Measurements from ENCODE around the gene CDYL2.

DNA sequence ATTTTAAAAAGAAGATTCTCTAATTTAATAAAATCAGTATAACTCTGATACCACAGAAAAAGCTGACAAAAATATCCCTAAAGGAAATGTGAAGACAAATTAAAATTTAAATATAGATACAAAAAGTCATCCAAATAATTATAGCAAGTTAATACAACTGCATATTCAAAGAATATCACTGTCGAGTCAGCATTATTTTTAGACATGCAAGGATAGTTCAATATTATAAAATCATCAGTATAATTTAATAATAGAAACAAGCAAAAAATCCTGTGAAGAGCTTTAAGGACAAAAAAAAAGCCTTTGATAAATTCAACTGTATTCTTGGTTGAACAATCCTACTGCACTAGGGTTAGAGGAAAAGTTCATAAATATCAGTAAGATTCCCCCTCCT lies 21.0 kb upstream of the CDYL2 start:
- TF ChIP-seq, protein P1, sequence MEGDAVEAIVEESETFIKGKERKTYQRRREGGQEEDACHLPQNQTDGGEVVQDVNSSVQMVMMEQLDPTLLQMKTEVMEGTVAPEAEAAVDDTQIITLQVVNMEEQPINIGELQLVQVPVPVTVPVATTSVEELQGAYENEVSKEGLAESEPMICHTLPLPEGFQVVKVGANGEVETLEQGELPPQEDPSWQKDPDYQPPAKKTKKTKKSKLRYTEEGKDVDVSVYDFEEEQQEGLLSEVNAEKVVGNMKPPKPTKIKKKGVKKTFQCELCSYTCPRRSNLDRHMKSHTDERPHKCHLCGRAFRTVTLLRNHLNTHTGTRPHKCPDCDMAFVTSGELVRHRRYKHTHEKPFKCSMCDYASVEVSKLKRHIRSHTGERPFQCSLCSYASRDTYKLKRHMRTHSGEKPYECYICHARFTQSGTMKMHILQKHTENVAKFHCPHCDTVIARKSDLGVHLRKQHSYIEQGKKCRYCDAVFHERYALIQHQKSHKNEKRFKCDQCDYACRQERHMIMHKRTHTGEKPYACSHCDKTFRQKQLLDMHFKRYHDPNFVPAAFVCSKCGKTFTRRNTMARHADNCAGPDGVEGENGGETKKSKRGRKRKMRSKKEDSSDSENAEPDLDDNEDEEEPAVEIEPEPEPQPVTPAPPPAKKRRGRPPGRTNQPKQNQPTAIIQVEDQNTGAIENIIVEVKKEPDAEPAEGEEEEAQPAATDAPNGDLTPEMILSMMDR (IDR thresholded peaks at IDR 0.05), result no peak
- TF ChIP-seq POLR2A (IDR thresholded peaks at IDR 0.05), result no peak
- no peak for TF ChIP-seq EP300 (IDR thresholded peaks at IDR 0.05)
